HG03280 (cell line): ENCODE results near the gene GYG2.
"Not testable (repeated sequence)": the region's sequence is repeated elsewhere in the genome, so short reads cannot be mapped to it uniquely, and the experiment has no call there.

ENCODE experiments used
- ATAC-seq: cut with Tn5 transposase; IDR thresholded peaks from one replicate; pipeline ENCODE4 v1.9.1; 2021; ENCODE audit warnings: mild to moderate bottlenecking, moderate library complexity; ENCODE audit not compliant: unreplicated experiment

Gene GYG2

DNA sequence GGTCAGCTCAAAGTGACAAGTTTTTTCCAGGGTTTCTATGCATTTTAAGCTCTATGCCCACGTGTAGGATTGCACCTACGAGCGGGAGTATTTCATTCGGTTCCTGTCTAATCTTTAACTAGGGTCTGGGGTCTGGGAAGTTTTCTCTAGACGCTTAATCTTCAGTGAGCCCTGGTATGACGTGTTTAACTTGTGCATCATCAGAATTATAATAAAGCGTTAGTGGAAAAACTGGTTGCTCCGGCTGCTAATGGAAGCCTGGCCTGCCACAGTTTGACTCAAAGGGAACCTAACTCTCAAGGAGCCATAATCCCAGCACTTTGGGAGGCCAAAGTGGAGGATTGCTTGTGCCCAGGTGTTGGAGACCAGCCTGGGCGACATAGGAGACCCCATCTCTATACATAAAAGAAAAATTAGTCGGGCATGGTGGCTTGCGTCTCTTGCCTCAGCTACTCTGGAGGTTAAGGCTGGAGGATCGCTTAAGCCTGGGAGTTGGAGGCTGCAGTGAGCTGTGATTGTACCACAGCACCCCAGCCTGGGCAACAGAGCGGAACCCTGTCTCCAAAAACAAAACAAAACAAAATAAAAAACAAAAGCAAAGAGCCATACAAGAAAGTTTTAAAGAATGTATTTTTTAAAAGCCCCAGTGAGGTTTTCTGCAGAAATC lies 70.2 kb downstream of the GYG2 start:
- no peak for ATAC-seq

DNA sequence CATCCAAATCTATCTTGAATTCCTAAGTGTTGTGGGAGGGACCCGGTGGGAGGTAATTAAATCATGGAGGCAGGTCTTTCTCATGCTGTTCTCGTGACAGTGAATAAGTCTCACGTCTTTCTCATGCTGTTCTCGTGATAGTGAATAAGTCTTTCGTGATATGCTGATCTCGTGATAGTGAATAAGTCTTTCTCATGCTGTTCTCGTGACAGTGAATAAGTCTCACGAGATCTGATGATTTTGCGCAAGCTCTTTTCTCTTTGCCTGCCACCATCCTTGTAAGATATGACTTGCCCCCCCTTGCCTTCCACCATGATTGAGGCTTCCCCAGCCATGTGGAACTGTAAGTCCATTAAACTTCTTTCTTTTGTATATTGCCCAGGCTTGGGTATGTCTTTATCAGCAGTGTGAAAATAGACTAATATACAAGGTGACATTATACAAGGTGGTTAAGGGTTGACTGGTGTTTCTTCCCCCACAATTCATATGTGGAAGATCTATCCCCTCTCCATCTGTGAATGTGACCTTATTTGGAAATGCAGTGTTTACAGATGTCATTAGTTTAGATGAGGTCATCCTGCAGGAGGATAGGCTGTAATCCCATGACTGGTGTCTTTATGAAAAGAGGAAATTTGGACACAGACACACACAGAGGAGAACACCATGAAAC lies 72.8 kb downstream of the GYG2 start:
- ATAC-seq, result no peak

- ATAC-seq, result no peak
Observed at GRCh38 chrX:2902841-2903240, 74.1 kb downstream of the GYG2 start.

- no peak for ATAC-seq
Observed at GRCh38 chrX:2903366-2903765, 74.6 kb downstream of the GYG2 start.

DNA sequence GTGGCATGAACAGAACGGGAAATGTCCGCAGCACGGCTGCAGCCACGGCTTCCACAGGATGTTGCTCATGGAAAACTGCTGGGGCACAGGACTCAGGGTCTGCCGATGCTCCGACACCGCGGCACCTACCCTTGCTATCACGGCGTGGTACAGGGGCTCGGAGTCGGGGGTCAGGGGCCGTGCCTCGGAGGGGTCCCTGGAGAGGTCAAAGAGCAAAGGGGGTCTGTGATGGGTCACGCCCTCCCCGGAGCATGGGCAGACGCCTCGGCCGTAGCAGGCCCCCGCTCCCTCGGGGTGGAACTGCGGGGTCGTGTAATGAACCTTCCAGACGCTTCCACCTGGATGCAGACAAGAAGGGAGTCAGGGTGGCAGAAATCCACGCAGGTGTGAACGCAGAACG lies 78.6 kb downstream of the GYG2 start:
- ATAC-seq, result no peak

DNA sequence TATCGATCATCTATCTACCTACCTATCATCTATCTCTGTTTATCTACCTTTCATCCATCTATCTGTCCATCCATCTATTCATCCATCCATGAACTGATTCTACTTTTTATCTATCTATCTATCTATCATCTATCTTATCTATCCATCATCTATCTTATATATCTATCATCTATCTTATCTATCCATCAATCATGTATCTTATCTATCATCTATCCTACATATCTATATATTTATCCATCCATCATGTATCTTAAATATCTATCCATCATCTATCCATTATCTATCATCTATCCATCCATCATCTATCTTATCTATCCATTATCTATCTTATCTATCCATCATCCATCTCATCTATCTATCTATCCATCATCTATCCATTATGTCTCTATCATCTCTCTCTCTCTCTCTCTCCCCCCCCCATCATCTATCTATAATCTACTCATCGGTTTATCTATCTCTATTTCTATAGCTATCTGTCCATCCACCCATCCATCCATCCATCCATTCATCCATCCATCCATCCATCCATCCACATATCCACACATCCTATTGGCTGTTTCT lies 79.5 kb downstream of the GYG2 start:
- no peak for ATAC-seq

DNA sequence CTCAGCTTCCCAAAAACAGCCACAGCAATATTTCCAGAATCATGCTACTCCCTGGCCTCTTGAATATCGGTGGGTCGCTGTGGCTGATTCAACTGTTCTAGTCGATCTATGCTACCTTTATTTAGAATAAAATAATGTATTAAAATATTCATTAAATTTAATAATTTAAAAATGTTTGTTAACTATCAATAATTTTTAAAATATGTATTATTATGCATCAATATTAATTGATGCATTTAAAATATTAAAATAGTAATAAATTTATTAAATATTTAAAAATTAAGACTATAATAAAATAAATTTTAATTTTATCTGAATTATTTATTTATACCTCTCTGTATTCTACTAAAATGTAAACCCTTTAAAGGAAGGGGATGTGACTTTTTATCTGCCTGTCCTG lies 81.4 kb downstream of the GYG2 start:
- no peak for ATAC-seq

GRCh38 chrX:2913118-2913517 lies 84.4 kb downstream of the GYG2 start:
- no peak for ATAC-seq

- no peak for ATAC-seq
Observed at GRCh38 chrX:2917767-2918166, 89.0 kb downstream of the GYG2 start.

DNA sequence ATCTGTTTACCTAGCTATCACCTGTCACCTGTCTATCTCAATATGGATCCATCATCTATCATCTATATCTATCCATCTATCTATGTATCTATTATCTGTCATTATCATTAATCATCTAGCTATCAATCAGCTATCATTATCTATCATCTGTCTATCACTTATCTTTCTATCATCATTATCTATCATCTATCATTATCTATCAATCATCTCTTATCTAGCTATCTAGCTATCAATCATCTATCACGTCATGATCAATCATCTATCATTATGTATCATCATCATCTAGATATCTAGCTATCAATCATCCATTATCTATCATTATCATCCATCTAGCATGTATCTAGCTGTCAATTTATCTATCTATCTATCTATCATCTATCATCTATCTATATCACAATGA lies 92.5 kb downstream of the GYG2 start:
- ATAC-seq, result no peak

DNA sequence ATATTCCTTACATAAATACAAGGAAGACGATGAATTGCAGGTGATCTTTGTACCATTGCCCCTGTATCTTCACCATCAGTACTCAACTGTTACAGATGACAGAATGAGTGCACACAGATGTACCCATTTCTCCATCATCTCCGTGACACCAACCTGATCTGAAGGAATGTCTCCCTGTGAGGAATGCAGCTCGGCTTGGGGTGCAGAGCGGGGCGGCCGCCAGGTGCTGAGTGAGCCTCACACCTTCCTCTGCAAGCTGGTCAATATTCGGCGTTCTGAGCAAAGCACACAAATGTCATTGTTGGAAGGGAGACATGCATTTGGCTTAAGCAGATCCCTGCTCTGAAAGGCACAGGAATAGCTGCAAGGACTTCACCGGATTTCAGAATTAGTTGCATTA lies 93.0 kb downstream of the GYG2 start:
- no peak for ATAC-seq

DNA sequence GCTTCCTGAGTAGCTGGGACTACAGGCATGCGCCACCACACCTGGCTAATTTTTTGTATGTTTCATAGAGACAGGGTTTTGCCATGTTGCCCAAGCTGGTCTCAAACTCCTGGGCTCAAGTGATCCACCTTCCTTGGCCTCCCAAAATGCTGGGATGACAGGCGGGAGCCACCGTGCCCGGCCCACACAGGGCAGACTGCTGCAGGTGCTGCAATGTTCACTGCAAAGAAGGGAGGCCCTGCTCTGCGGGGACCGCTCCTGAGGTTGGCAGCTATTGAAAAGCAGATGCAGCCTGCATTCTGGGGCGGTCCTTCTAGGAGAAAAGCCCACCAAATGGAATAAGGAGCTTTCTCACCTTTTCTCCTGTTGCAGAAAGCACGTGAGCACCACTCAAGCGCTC lies 95.4 kb downstream of the GYG2 start:
- ATAC-seq, result no peak

GRCh38 chrX:2926255-2926654 lies 97.5 kb downstream of the GYG2 start:
- ATAC-seq, result not testable (repeated sequence)

DNA sequence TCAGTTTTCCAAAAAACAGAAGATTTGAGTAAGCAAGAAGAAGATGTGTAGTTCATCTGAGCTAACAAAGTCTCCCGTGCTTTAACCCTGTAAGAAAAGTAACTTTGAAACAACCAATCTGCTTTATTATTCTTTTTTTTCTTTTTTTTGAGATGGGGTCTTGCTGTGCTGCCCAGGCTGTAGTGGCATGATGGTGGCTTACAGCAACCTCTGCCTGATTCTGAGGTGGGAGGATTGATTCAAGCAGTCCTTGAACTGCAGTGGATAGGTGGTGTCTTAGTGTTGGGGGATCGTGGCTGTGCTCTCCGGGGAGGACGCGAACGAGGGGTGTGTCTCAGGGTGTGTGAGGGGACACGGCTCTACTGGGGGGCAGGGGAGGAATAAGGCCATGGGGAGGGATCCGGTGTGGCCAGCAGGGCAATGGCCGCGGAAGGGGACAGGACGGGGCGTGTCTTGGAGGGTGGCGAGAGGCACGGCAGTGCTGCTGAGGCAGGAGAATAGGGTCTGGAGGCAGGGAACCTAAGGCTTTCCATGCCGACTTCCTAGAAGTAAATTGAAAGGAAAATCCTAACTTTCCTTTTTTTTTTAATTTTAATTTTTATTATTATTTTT lies 98.0 kb downstream of the GYG2 start:
- ATAC-seq, result no peak

GRCh38 chrX:2928191-2928582 lies 99.5 kb downstream of the GYG2 start:
- no peak for ATAC-seq

- peak; percentile 63 for ATAC-seq
Observed at GRCh38 chrX:2928583-2929434, 100.1 kb downstream of the GYG2 start, which contains the start of gene ARSD. ARSD (minus strand) TSS chrX:2929339; CDS start chrX:2929275, 64 bp downstream.

DNA sequence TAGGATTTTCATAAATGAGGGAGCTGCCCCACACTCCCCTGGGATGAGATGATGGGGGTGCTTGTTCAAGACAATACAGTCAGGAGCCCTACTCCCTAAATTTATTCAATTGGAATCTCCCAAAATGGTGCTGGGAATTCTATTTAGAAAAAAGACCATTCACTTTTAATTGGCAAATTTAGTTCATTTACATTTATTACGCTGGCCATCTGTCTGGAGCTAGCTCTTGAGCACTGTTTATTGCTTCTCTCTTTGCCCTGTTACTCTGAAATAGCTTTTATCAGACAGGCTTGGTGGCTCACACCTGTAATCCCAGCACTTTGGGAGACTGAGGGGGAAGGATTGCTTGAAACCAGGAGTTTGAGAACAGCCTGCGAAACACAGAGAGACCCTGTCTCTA lies 102.4 kb downstream of the GYG2 start:
- no peak for ATAC-seq

- no peak for ATAC-seq
Observed at GRCh38 chrX:2931612-2932011, 102.9 kb downstream of the GYG2 start.
